Endothelial cell of umbilical vein (primary cell): ENCODE data around the gene RPL11.

Experiments used
- CTCF ChIP-seq, 2 donors: IDR thresholded peaks; 1 replicate in 1 of 2; 2 replicates in 1 of 2; pipeline ENCODE4 v1.5.1; 2011; ENCODE audit warnings: low read length in 2 of 2, mild to moderate bottlenecking in 2 of 2, moderate library complexity in 2 of 2, control low read depth in 1 of 2, inconsistent platforms in 1 of 2, low read depth in 1 of 2; ENCODE audit not compliant: insufficient read depth in 1 of 2; ENCODE audit errors: extremely low read depth in 1 of 2
- EZH2 ChIP-seq: IDR thresholded peaks from 2 replicates; pipeline ENCODE4 v1.6.1; 2012; ENCODE audit warnings: borderline replicate concordance, low read depth, mild to moderate bottlenecking, moderate library complexity, low read length, inconsistent platforms; ENCODE audit not compliant: severe bottlenecking
- POLR2A ChIP-seq: IDR thresholded peaks from 2 replicates; pipeline ENCODE4 v1.6.1; 2012; ENCODE audit warnings: low read depth, mild to moderate bottlenecking, control low read depth, low read length
- POLR2AphosphoS5 ChIP-seq: IDR thresholded peaks from 2 replicates; pipeline ENCODE4 v1.6.1; 2012; ENCODE audit warnings: low read depth, mild to moderate bottlenecking, control low read depth, low read length, moderate library complexity; ENCODE audit not compliant: insufficient read depth

DNA sequence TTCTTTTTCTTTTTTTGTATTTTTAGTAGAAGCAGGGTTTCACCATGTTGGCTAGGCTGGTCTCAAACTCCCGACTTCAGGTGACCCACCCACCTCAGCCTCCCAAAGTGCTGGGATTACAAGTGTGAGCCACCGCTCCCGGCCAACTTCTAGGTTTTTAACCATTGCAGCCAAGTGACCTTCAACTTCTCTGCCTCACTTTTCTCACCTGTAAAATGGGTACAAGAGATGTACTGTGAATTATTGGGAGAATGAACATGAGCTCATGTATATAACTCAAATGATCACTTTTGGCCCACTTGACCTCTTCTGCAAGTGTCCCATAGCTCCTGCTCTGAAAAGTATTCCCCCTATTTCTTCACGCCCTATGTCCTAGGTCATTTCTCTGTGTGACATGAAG is 11.8 kb upstream of the RPL11 start:
- TF ChIP-seq CTCF (IDR thresholded peaks at IDR 0.05; ENCODE audit: extremely low read depth in 1 of 2, insufficient read depth in 1 of 2, low read depth in 1 of 2, low read length in 2 of 2) (no peak), POLR2A (no peak), EZH2 (no peak), POLR2AphosphoS5 (no peak)
